Testis (tissue), 2 donors: ENCODE results near the gene UPF3A.

Experiments used
- POLR2A ChIP-seq: fragments of 450-650 bp; IDR thresholded peaks from one replicate; pipeline ENCODE4 v1.6.1; 2017; ENCODE audit warnings: antibody characterized with exemption, mild to moderate bottlenecking, moderate library complexity
- TF ChIP-seq, protein P1 (sequence below), 3 experiments: fragments of 450-650 bp in 2 of 3; fragments of 200-600 bp in 1 of 3; sonication (generic) in 1 of 3; IDR thresholded peaks; one replicate each; pipeline ENCODE4 v1.5.1; 2016 to 2019; ENCODE audit warnings: antibody characterized with exemption in 3 of 3, mild to moderate bottlenecking in 2 of 3, moderate library complexity in 1 of 3

DNA sequence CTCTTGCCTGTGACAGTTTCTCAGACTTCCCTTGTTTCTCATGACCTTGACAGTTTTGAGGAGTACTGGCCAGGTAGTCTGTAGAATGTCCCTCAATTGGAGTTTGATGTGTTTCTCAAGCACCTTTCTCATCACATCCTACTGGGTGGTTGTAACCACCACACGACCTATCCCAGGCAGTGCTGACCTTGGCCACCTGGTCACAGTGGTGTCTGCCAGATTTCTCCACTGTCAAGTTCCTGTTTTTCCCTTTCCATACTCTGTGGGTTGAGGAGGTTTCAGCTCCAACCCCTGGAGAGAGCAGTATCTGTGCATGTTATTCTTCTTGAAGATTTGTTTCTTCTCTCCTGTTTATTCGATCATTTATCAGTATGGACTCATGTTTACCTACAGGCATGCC lies 8.4 kb upstream of the UPF3A start:
- TF ChIP-seq POLR2A: no peak
- TF ChIP-seq, protein P1, sequence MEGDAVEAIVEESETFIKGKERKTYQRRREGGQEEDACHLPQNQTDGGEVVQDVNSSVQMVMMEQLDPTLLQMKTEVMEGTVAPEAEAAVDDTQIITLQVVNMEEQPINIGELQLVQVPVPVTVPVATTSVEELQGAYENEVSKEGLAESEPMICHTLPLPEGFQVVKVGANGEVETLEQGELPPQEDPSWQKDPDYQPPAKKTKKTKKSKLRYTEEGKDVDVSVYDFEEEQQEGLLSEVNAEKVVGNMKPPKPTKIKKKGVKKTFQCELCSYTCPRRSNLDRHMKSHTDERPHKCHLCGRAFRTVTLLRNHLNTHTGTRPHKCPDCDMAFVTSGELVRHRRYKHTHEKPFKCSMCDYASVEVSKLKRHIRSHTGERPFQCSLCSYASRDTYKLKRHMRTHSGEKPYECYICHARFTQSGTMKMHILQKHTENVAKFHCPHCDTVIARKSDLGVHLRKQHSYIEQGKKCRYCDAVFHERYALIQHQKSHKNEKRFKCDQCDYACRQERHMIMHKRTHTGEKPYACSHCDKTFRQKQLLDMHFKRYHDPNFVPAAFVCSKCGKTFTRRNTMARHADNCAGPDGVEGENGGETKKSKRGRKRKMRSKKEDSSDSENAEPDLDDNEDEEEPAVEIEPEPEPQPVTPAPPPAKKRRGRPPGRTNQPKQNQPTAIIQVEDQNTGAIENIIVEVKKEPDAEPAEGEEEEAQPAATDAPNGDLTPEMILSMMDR (IDR thresholded peaks at IDR 0.05): no peak
